ENCODE measurements around the gene SRSF4. TPM values are rescaled to one million over a fixed set of nuclear protein-coding genes. Genes with fewer than 3 reads are reported as not detected.

The SRSF4 gene
- total RNA-seq, 1 donor = 44.4 TPM

GRCh38 chr1:29169976-29170375, 11.7 kb downstream of the SRSF4 start:
- DNase-seq (ENCODE audit: low read depth) = no peak
- no peak for TF ChIP-seq CTCF (IDR thresholded peaks at IDR 0.05; ENCODE audit: insufficient read depth, low read length)
- no peak overlapping the region for H3K4me3 ChIP-seq (ENCODE audit: low read depth, low read length)

DNA sequence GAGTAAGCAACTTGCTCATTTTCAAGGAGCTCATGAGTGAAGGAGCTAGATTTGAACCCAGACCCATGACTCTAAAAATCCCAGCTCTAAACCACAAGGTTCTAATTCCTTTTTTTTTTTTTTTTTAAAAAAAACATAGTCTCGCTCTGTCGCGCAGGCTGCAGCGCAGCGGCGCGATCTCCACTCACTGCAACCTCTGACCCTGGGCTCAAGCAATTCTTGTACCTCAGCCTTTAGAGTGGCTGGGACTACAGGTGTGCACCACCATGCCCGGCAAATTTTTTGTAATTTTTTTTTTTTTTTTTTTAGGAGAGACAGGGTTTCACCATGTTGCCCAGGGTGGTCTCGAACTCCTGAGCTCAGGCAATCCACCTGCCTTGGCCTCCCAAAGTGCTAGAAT, 13.8 kb downstream of the SRSF4 start:
- no peak overlapping the region for H3K4me3 ChIP-seq (ENCODE audit: low read depth, low read length)
- no peak for TF ChIP-seq CTCF (IDR thresholded peaks at IDR 0.05; ENCODE audit: insufficient read depth, low read length)
- no peak for DNase-seq (ENCODE audit: low read depth)

DNA sequence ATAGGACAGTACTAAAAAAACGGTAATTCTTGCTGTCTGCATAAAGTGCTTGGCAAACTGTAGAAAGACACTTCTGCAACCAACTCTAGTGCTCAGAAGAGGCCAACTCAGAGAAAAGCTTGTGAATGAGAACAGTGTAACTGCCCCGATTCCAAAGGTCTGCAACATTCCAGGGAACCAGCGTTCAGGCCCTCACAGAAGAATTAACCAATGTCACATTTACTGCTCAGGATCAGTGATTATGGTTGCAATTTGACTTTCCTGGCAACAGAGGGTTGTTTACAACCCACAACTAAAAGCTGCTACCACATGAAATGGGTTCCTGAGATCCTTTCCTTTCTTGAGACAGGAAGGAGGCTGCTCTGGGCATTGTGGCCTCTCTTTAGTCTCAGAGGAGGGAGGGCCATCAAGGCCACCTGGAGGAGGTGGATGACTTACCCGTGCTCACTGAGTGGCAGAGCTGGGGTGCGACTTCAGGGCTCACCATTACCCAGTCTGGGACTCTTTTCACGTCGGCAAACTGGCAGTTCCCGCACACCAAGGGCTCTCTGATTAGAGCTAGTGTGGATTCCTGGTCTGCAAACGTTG, 15.3 kb downstream of the SRSF4 start:
- DNase-seq (ENCODE audit: low read depth) = no peak
- no peak for TF ChIP-seq CTCF (IDR thresholded peaks at IDR 0.05; ENCODE audit: insufficient read depth, low read length)
- no peak overlapping the region for H3K4me3 ChIP-seq (ENCODE audit: low read depth, low read length)

- no peak for TF ChIP-seq CTCF (IDR thresholded peaks at IDR 0.05; ENCODE audit: insufficient read depth, low read length)
- no peak overlapping the region for H3K4me3 ChIP-seq (ENCODE audit: low read depth, low read length)
- no peak for DNase-seq (ENCODE audit: low read depth)
These were observed 17.1 kb downstream of the SRSF4 start for GRCh38 chr1:29164588-29164987.

DNA sequence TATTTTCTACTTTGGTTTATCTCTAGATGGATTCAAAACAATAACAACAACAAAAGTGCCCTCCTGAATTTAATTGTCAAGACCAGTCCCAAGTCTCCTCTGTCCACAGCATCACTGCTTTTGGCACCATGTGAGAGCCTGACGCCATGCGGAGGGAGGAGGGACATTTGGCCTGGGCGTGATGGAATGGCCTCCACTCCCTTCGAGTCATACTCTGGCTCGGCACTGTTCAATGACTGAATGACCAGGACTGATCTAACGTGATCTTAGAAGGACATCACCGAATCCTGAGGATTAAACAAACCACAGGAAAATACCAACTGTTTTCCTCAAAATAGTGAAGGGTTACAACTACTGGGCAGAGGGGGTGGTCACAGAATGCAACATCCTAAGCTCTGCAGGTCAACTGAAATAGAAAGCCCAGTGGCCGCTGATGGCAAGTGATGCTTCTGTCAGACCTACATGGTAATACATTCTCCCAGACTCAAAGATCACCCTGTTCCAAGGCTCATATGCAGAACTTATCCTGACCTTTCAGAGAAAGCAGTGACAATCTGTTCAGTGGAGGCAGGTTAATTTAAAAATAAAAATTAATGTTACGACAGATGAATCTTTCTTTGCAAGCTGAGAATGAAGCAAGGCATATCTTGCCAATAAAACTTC, 19.1 kb downstream of the SRSF4 start:
- peak; percentile 47 for DNase-seq (ENCODE audit: low read depth)
- no peak for TF ChIP-seq CTCF (IDR thresholded peaks at IDR 0.05; ENCODE audit: insufficient read depth, low read length)
- H3K4me3 ChIP-seq (ENCODE audit: low read depth, low read length) = no peak overlapping the region

GRCh38 chr1:29162025-29162424, 19.7 kb downstream of the SRSF4 start:
- TF ChIP-seq CTCF (IDR thresholded peaks at IDR 0.05; ENCODE audit: insufficient read depth, low read length) = no peak
- no peak overlapping the region for H3K4me3 ChIP-seq (ENCODE audit: low read depth, low read length)
- no peak for DNase-seq (ENCODE audit: low read depth)

DNA sequence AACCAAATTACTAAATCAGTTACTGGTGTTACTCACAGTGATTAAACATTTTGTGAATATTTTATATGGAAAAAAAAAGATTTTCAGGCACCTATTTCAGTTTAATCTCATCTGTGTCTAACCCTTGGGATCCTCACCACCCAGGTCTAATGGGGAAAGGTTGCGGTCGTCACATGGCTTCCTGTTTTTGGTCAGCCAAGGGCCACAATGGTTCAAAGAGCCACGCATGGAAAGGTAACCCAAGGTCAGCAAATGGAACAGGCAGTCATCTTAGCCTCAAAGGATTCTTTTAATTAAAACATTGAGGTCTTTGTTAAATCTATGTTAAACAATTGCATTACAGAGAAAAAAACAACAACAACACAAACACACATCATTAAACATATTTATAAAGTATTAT, 21.9 kb downstream of the SRSF4 start:
- DNase-seq (ENCODE audit: low read depth) = no peak
- TF ChIP-seq CTCF (IDR thresholded peaks at IDR 0.05; ENCODE audit: insufficient read depth, low read length) = no peak
- no peak overlapping the region for H3K4me3 ChIP-seq (ENCODE audit: low read depth, low read length)
